Epithelial cell of proximal tubule (primary cell): Measurements from ENCODE around the gene CER1. TPM values are rescaled to one million over a fixed set of nuclear protein-coding genes. Genes with fewer than 3 reads are reported as not detected.

Experiments
- DNase-seq: peaks from one replicate; pipeline ENCODE4 v3.0.0-alpha.2; 2011; ENCODE audit warnings: low read depth
- H3K4me3 ChIP-seq: 2 replicates; pipeline ENCODE4 v1.5.1; 2011; ENCODE audit warnings: low read depth, mild to moderate bottlenecking, low read length
- total RNA-seq: library from RNA; depleted of rRNA; stranded (reverse); fragments of >200 nt; gene quantifications from 2 replicates; pipeline ENCODE4 v1.2.3, GENCODE V29; 2015
- TF ChIP-seq, protein P1 (sequence below): conservative IDR thresholded peaks from 2 replicates; pipeline ENCODE4 v1.5.1; 2012; ENCODE audit warnings: low read depth, mild to moderate bottlenecking, low read length

CER1 gene
- total RNA-seq, 1 donor from 2014 or later = not detected

DNA sequence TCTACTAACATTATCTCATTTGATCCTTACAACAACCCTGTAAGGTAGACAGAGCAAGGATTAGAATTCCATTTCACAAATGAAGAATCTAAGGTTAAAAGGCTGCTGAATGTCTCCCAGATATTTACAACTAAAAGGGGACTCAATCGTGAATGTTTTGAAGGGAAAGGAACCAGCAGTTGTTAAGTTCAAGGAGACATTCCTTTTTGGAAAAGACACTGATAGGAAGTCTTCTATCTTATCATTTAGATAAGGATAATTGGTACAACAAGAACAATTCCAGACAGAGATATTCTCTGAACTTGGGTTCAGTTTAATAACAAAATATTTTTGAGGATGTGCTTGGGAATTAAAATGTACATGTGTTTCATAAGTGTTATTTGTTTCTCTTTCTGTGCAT is 37.5 kb upstream of the CER1 start:
- TF ChIP-seq, protein P1, sequence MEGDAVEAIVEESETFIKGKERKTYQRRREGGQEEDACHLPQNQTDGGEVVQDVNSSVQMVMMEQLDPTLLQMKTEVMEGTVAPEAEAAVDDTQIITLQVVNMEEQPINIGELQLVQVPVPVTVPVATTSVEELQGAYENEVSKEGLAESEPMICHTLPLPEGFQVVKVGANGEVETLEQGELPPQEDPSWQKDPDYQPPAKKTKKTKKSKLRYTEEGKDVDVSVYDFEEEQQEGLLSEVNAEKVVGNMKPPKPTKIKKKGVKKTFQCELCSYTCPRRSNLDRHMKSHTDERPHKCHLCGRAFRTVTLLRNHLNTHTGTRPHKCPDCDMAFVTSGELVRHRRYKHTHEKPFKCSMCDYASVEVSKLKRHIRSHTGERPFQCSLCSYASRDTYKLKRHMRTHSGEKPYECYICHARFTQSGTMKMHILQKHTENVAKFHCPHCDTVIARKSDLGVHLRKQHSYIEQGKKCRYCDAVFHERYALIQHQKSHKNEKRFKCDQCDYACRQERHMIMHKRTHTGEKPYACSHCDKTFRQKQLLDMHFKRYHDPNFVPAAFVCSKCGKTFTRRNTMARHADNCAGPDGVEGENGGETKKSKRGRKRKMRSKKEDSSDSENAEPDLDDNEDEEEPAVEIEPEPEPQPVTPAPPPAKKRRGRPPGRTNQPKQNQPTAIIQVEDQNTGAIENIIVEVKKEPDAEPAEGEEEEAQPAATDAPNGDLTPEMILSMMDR = no peak
- no peak for DNase-seq
- H3K4me3 ChIP-seq = no peak overlapping the region

DNA sequence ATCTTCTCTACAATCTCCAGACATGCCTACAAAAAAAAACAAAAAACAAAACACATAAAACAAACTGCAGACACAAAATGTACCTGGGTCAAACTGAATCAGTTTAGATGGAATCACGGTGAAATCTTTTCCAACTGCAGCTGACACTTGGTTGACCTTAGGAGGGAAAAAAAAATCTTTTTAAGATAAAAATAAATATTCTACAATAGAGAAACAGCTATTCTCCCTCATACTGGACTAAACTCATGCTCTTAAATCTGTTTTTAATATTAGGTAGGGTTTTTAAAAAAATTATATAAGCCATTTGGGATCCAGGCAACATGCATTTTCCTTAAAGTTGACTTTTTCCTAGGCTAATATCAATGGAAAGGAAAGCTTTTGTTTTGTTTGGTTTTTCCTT is 33.8 kb upstream of the CER1 start:
- TF ChIP-seq, protein P1 = no peak
- no peak for DNase-seq
- H3K4me3 ChIP-seq = no peak overlapping the region

DNA sequence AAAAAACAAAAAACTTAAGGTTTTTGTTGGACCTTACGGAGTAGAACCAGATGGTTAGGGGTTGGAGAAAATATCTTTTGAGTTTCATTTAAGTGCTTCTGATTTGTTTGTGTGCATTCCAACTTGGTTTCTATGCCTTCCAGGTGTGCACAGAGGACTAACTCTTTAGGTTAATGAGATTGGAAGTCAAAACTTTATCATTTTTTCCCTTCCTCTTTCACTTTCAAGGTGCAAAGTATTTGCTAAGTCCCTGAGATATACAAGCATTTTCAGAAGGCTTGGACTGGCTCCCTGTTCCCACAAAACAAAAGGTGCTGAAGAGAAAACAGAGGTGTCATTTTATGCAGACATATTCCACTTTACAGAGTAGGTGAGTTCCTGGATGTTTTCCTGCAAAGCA is 30.3 kb upstream of the CER1 start:
- H3K4me3 ChIP-seq = no peak overlapping the region
- no peak for DNase-seq
- TF ChIP-seq, protein P1 = no peak

DNA sequence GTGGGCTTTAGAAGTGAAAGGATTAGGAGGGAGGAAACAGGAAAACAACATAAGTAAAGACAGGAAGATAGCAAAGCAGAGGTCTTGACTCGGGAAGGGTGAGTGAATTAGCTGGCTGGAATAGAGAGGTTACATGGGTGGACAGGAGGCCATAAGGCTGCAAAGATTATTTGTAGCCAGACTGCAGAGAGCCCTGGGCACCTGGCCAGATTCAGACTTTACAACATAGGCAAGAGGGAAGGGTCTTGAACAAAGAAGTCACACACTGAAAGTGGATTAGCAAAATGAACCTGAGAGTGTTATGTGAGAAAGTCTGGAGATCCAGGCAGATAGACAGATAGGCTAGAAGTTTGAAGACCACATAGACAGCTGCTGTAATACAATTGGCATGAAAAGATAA is 29.7 kb upstream of the CER1 start:
- TF ChIP-seq, protein P1 = no peak
- H3K4me3 ChIP-seq = no peak overlapping the region
- DNase-seq = no peak

DNA sequence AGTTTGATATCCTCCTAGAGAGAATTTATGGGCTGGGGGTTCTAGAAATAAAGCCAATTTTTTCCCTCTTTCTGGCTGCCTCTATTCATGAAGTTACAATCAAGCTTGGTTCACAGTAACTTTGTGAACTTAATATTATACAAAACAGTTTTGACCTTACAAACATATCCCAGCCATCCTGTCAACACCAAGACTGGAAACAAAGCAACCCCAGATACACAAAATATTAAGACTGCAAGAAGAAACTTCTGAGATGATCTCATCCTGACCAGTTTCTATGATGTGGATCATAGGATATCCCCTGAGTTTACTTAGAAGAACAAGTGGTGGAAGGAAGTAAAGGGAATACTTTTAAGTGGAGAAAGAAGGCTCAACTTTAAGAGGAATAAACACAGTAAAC is 28.3 kb upstream of the CER1 start:
- no peak for DNase-seq
- TF ChIP-seq, protein P1 = no peak
- no peak overlapping the region for H3K4me3 ChIP-seq

DNA sequence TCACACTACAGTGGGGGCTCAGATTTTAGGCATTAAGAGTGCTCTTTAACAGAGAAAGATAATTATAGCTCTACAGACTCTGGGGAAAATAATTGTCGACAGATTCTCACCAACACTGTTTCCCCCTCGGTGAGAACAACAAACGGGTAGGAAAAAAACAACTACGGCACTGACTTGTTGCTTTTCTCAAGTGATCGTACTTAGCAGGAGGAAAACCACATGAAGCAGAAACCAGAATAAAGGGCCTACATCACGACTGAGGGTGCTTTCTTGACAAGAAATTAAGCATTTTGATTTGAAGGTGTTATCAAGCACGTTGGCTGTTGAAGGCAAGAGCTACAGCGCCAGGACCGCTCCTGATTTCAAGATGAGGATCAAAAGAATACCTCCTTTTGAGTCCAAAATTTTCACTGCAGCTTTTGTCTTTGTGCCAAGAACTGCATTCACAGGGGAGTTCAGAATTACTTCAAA is 27.2 kb upstream of the CER1 start:
- TF ChIP-seq, protein P1 = no peak
- H3K4me3 ChIP-seq = no peak overlapping the region
- no peak for DNase-seq

DNA sequence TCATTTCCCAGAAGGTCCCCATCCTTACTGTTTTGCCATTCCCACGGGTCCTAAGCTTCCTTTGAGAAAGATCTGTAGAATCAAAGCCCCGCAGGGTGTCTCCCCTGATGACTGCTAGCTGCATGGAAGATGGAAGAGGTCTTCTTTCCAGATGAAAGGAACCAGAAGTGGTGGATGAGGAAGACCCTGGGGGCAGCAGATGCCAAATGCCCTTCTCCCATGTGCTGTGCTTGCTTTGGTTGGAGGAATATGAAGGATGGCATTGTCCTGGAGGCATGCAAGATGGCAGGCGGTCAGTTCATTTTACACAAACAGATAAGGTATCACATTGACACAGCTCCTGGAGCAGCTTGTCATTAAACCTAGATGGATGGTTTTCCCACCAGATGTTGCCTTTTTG is 25.8 kb upstream of the CER1 start:
- H3K4me3 ChIP-seq = no peak overlapping the region
- TF ChIP-seq, protein P1 = no peak

More for the DNA sequence above, 25.8 kb upstream of the CER1 start:
- no peak for DNase-seq
